ENCODE measurements around the gene MFGE8. TPM values are rescaled to one million over a fixed set of nuclear protein-coding genes. Genes with fewer than 3 reads are reported as not detected.

The MFGE8 gene
- polyA plus RNA-seq, 2 donors: 60.3 to 62.3 TPM

- Histone ChIP-seq H3K27me3 (ENCODE audit: control insufficient read depth in 1 of 2, insufficient read depth in 2 of 2, low read length in 2 of 2) (no peaks in the 10 kb centered on the region), H3K9me3 (ENCODE audit: control insufficient read depth in 2 of 2, insufficient read depth in 1 of 2, low read depth in 1 of 2, low read length in 1 of 2) (no peaks in the 10 kb centered on the region), H3K4me3 (ENCODE audit: low read depth in 1 of 2, low read length in 2 of 2) (no peak overlapping the region), H3K4me1 (ENCODE audit: control insufficient read depth in 2 of 2, insufficient read depth in 2 of 2, low read length in 1 of 2) (no peaks in the 10 kb centered on the region), H3K27ac (ENCODE audit: low read depth in 2 of 2, low read length in 1 of 2) (no peak overlapping the region), H3K36me3 (ENCODE audit: control insufficient read depth in 2 of 2, insufficient read depth in 2 of 2, low read length in 1 of 2) (peaks cover 0 to 4% of the 10 kb centered on the region in 2 donors)
- WGBS, 2 donors: 70 to 83% methylated on average over 18 of the region's 18 CpGs
Observed at GRCh38 chr15:88878720-88879184, 34.4 kb downstream of the MFGE8 start.

GRCh38 chr15:88877906-88878305, 35.3 kb downstream of the MFGE8 start:
- H3K36me3 ChIP-seq (ENCODE audit: control insufficient read depth in 2 of 2, insufficient read depth in 2 of 2, low read length in 1 of 2): peaks cover 0 to 4% of the 10 kb centered on the region in 2 donors
- 91 to 93% methylated on average over 21 to 22 of the region's 22 CpGs for WGBS, 2 donors
- H3K4me1 ChIP-seq (ENCODE audit: control insufficient read depth in 2 of 2, insufficient read depth in 2 of 2, low read length in 1 of 2): peaks cover 0 to 2% of the 10 kb centered on the region in 2 donors
- no peaks in the 10 kb centered on the region for H3K27me3 ChIP-seq (ENCODE audit: control insufficient read depth in 1 of 2, insufficient read depth in 2 of 2, low read length in 2 of 2)
- no peaks in the 10 kb centered on the region for H3K9me3 ChIP-seq (ENCODE audit: control insufficient read depth in 2 of 2, insufficient read depth in 1 of 2, low read depth in 1 of 2, low read length in 1 of 2)
- H3K4me3 ChIP-seq (ENCODE audit: low read depth in 1 of 2, low read length in 2 of 2): no peak overlapping the region
- H3K27ac ChIP-seq (ENCODE audit: low read depth in 2 of 2, low read length in 1 of 2): no peak overlapping the region

- Histone ChIP-seq H3K36me3 (ENCODE audit: control insufficient read depth in 2 of 2, insufficient read depth in 2 of 2, low read length in 1 of 2) (peaks cover 0 to 4% of the 10 kb centered on the region in 2 donors), H3K27me3 (ENCODE audit: control insufficient read depth in 1 of 2, insufficient read depth in 2 of 2, low read length in 2 of 2) (no peaks in the 10 kb centered on the region), H3K9me3 (ENCODE audit: control insufficient read depth in 2 of 2, insufficient read depth in 1 of 2, low read depth in 1 of 2, low read length in 1 of 2) (no peaks in the 10 kb centered on the region), H3K27ac (ENCODE audit: low read depth in 2 of 2, low read length in 1 of 2) (no peak overlapping the region), H3K4me3 (ENCODE audit: low read depth in 1 of 2, low read length in 2 of 2) (no peak overlapping the region), H3K4me1 (ENCODE audit: control insufficient read depth in 2 of 2, insufficient read depth in 2 of 2, low read length in 1 of 2) (peaks cover 0 to 4% of the 10 kb centered on the region in 2 donors)
- 93 to 95% methylated on average over 11 of the region's 11 CpGs for WGBS, 2 donors
Observed at GRCh38 chr15:88877415-88877814, 35.8 kb downstream of the MFGE8 start.

GRCh38 chr15:88876573-88876972, 36.6 kb downstream of the MFGE8 start:
- Histone ChIP-seq H3K4me1 (ENCODE audit: control insufficient read depth in 2 of 2, insufficient read depth in 2 of 2, low read length in 1 of 2) (peaks cover 0 to 4% of the 10 kb centered on the region in 2 donors), H3K27me3 (ENCODE audit: control insufficient read depth in 1 of 2, insufficient read depth in 2 of 2, low read length in 2 of 2) (no peaks in the 10 kb centered on the region), H3K36me3 (ENCODE audit: control insufficient read depth in 2 of 2, insufficient read depth in 2 of 2, low read length in 1 of 2) (peaks cover 0 to 4% of the 10 kb centered on the region in 2 donors), H3K9me3 (ENCODE audit: control insufficient read depth in 2 of 2, insufficient read depth in 1 of 2, low read depth in 1 of 2, low read length in 1 of 2) (peaks cover 0 to 4% of the 10 kb centered on the region in 2 donors), H3K27ac (ENCODE audit: low read depth in 2 of 2, low read length in 1 of 2) (no peak overlapping the region), H3K4me3 (ENCODE audit: low read depth in 1 of 2, low read length in 2 of 2) (no peak overlapping the region)
- 80 to 84% methylated on average over 10 of the region's 10 CpGs for WGBS, 2 donors

GRCh38 chr15:88874684-88875083, 38.5 kb downstream of the MFGE8 start:
- Histone ChIP-seq H3K27ac (ENCODE audit: low read depth in 2 of 2, low read length in 1 of 2) (no peak overlapping the region), H3K36me3 (ENCODE audit: control insufficient read depth in 2 of 2, insufficient read depth in 2 of 2, low read length in 1 of 2) (peaks cover 0 to 4% of the 10 kb centered on the region in 2 donors), H3K9me3 (ENCODE audit: control insufficient read depth in 2 of 2, insufficient read depth in 1 of 2, low read depth in 1 of 2, low read length in 1 of 2) (peaks cover 2 to 4% of the 10 kb centered on the region in 2 donors), H3K4me3 (ENCODE audit: low read depth in 1 of 2, low read length in 2 of 2) (no peak overlapping the region), H3K27me3 (ENCODE audit: control insufficient read depth in 1 of 2, insufficient read depth in 2 of 2, low read length in 2 of 2) (no peaks in the 10 kb centered on the region), H3K4me1 (ENCODE audit: control insufficient read depth in 2 of 2, insufficient read depth in 2 of 2, low read length in 1 of 2) (peaks cover 0 to 4% of the 10 kb centered on the region in 2 donors)
- WGBS, 2 donors: 33 to 45% methylated on average over 6 of the region's 6 CpGs

- Histone ChIP-seq H3K36me3 (ENCODE audit: control insufficient read depth in 2 of 2, insufficient read depth in 2 of 2, low read length in 1 of 2) (peaks cover 0 to 4% of the 10 kb centered on the region in 2 donors), H3K27ac (ENCODE audit: low read depth in 2 of 2, low read length in 1 of 2) (no peak overlapping the region), H3K9me3 (ENCODE audit: control insufficient read depth in 2 of 2, insufficient read depth in 1 of 2, low read depth in 1 of 2, low read length in 1 of 2) (peaks cover 2 to 4% of the 10 kb centered on the region in 2 donors), H3K4me3 (ENCODE audit: low read depth in 1 of 2, low read length in 2 of 2) (no peak overlapping the region), H3K4me1 (ENCODE audit: control insufficient read depth in 2 of 2, insufficient read depth in 2 of 2, low read length in 1 of 2) (peaks cover 0 to 4% of the 10 kb centered on the region in 2 donors), H3K27me3 (ENCODE audit: control insufficient read depth in 1 of 2, insufficient read depth in 2 of 2, low read length in 2 of 2) (no peaks in the 10 kb centered on the region)
- 71 to 81% methylated on average over 15 of the region's 15 CpGs for WGBS, 2 donors
Observed at GRCh38 chr15:88874275-88874674, 38.9 kb downstream of the MFGE8 start.

GRCh38 chr15:88873786-88874185, 39.4 kb downstream of the MFGE8 start:
- peaks cover 0 to 4% of the 10 kb centered on the region in 2 donors for H3K4me1 ChIP-seq (ENCODE audit: control insufficient read depth in 2 of 2, insufficient read depth in 2 of 2, low read length in 1 of 2)
- H3K36me3 ChIP-seq (ENCODE audit: control insufficient read depth in 2 of 2, insufficient read depth in 2 of 2, low read length in 1 of 2): peaks cover 0 to 4% of the 10 kb centered on the region in 2 donors
- no peak overlapping the region for H3K27ac ChIP-seq (ENCODE audit: low read depth in 2 of 2, low read length in 1 of 2)
- no peak overlapping the region for H3K4me3 ChIP-seq (ENCODE audit: low read depth in 1 of 2, low read length in 2 of 2)
- no peaks in the 10 kb centered on the region for H3K27me3 ChIP-seq (ENCODE audit: control insufficient read depth in 1 of 2, insufficient read depth in 2 of 2, low read length in 2 of 2)
- 89 to 90% methylated on average over 13 of the region's 13 CpGs for WGBS, 2 donors
- H3K9me3 ChIP-seq (ENCODE audit: control insufficient read depth in 2 of 2, insufficient read depth in 1 of 2, low read depth in 1 of 2, low read length in 1 of 2): peaks cover 2 to 4% of the 10 kb centered on the region in 2 donors

GRCh38 chr15:88872706-88873105, 40.5 kb downstream of the MFGE8 start:
- peaks cover 0 to 4% of the 10 kb centered on the region in 2 donors for H3K4me1 ChIP-seq (ENCODE audit: control insufficient read depth in 2 of 2, insufficient read depth in 2 of 2, low read length in 1 of 2)
- H3K27ac ChIP-seq (ENCODE audit: low read depth in 2 of 2, low read length in 1 of 2): no peak overlapping the region
- peaks cover 2 to 4% of the 10 kb centered on the region in 2 donors for H3K9me3 ChIP-seq (ENCODE audit: control insufficient read depth in 2 of 2, insufficient read depth in 1 of 2, low read depth in 1 of 2, low read length in 1 of 2)
- H3K36me3 ChIP-seq (ENCODE audit: control insufficient read depth in 2 of 2, insufficient read depth in 2 of 2, low read length in 1 of 2): peaks cover 0 to 4% of the 10 kb centered on the region in 2 donors
- H3K4me3 ChIP-seq (ENCODE audit: low read depth in 1 of 2, low read length in 2 of 2): no peak overlapping the region
- no peaks in the 10 kb centered on the region for H3K27me3 ChIP-seq (ENCODE audit: control insufficient read depth in 1 of 2, insufficient read depth in 2 of 2, low read length in 2 of 2)
- 51 to 56% methylated on average over 9 of the region's 9 CpGs for WGBS, 2 donors

- H3K27me3 ChIP-seq (ENCODE audit: control insufficient read depth in 1 of 2, insufficient read depth in 2 of 2, low read length in 2 of 2): no peaks in the 10 kb centered on the region
Observed at GRCh38 chr15:88872106-88872505, 41.1 kb downstream of the MFGE8 start.

GRCh38 chr15:88871313-88871712, 41.9 kb downstream of the MFGE8 start:
- peaks cover 0 to 4% of the 10 kb centered on the region in 2 donors for H3K4me1 ChIP-seq (ENCODE audit: control insufficient read depth in 2 of 2, insufficient read depth in 2 of 2, low read length in 1 of 2)
- WGBS, 2 donors: 71 to 83% methylated on average over 14 of the region's 14 CpGs
- no peak overlapping the region for H3K4me3 ChIP-seq (ENCODE audit: low read depth in 1 of 2, low read length in 2 of 2)
- H3K9me3 ChIP-seq (ENCODE audit: control insufficient read depth in 2 of 2, insufficient read depth in 1 of 2, low read depth in 1 of 2, low read length in 1 of 2): peaks cover 2 to 4% of the 10 kb centered on the region in 2 donors
- H3K36me3 ChIP-seq (ENCODE audit: control insufficient read depth in 2 of 2, insufficient read depth in 2 of 2, low read length in 1 of 2): no peaks in the 10 kb centered on the region
- no peak overlapping the region for H3K27ac ChIP-seq (ENCODE audit: low read depth in 2 of 2, low read length in 1 of 2)
- H3K27me3 ChIP-seq (ENCODE audit: control insufficient read depth in 1 of 2, insufficient read depth in 2 of 2, low read length in 2 of 2): no peaks in the 10 kb centered on the region

More at GRCh38 chr15:88872106-88872505, 41.1 kb downstream of the MFGE8 start:
- 67 to 70% methylated on average over 6 of the region's 6 CpGs for WGBS, 2 donors
- Histone ChIP-seq H3K27ac (ENCODE audit: low read depth in 2 of 2, low read length in 1 of 2) (no peak overlapping the region), H3K4me1 (ENCODE audit: control insufficient read depth in 2 of 2, insufficient read depth in 2 of 2, low read length in 1 of 2) (peaks cover 0 to 4% of the 10 kb centered on the region in 2 donors), H3K9me3 (ENCODE audit: control insufficient read depth in 2 of 2, insufficient read depth in 1 of 2, low read depth in 1 of 2, low read length in 1 of 2) (peaks cover 2 to 4% of the 10 kb centered on the region in 2 donors), H3K4me3 (ENCODE audit: low read depth in 1 of 2, low read length in 2 of 2) (no peak overlapping the region), H3K36me3 (ENCODE audit: control insufficient read depth in 2 of 2, insufficient read depth in 2 of 2, low read length in 1 of 2) (peaks cover 0 to 3% of the 10 kb centered on the region in 2 donors)

Data from esophagus (tissue), 2 donors.